Keratinocyte (primary cell): ENCODE measurements around the gene YJU2. TPM values are rescaled to one million over a fixed set of nuclear protein-coding genes. Genes with fewer than 3 reads are reported as not detected.

Experiments used
- DNase-seq: peaks from one replicate; pipeline ENCODE4 v3.0.0-alpha.2; 2011; ENCODE audit warnings: low read depth, missing footprints, low spot score
- FAIRE-seq: peaks from 2 replicates; lab custom pipeline; 2011; peaks lifted over from hg19 to GRCh38; lab: Jason Lieb, UNC
- H2AFZ ChIP-seq: 2 replicates; pipeline ENCODE4 v1.6.0; 2012; ENCODE audit warnings: low read length, control low read depth, inconsistent platforms; ENCODE audit not compliant: control insufficient read depth
- H3K27ac ChIP-seq: 2 replicates; pipeline ENCODE4 v1.5.1; 2011; ENCODE audit warnings: low read length; ENCODE audit not compliant: control insufficient read depth, insufficient read depth
- H3K27me3 ChIP-seq: 3 replicates; pipeline ENCODE4 v1.6.0; 2011; ENCODE audit warnings: low read length; ENCODE audit not compliant: control insufficient read depth, insufficient read depth; ENCODE audit errors: extremely low read depth
- H3K36me3 ChIP-seq, 2 experiments: 2 replicates in 1 of 2; 3 replicates in 1 of 2; pipeline ENCODE4 v1.5.1; 2011; ENCODE audit warnings: low read length in 2 of 2, mild to moderate bottlenecking in 1 of 2; ENCODE audit not compliant: control insufficient read depth in 2 of 2, insufficient read depth in 2 of 2; ENCODE audit errors: extremely low read depth in 1 of 2
- H3K4me1 ChIP-seq: 3 replicates; pipeline ENCODE4 v1.5.1; 2011; ENCODE audit warnings: low read length; ENCODE audit not compliant: control insufficient read depth, insufficient read depth; ENCODE audit errors: extremely low read depth
- H3K4me2 ChIP-seq: 3 replicates; pipeline ENCODE4 v1.6.0; 2011; ENCODE audit warnings: low read depth, low read length; ENCODE audit not compliant: control insufficient read depth, insufficient read depth; ENCODE audit errors: extremely low read depth
- H3K4me3 ChIP-seq, 3 experiments: fragments of 200-600 bp in 1 of 3; sonication (generic) in 1 of 3; 2 replicates in 2 of 3; 3 replicates in 1 of 3; pipeline ENCODE4 v1.5.1; 2011 to 2016; ENCODE audit warnings: low read length in 3 of 3, mild to moderate bottlenecking in 3 of 3, control low read depth in 2 of 3, inconsistent platforms in 1 of 3, low read depth in 1 of 3, mixed read lengths in 1 of 3, mixed run types in 1 of 3, moderate library complexity in 1 of 3; ENCODE audit not compliant: control insufficient read depth in 2 of 3, insufficient read depth in 2 of 3; ENCODE audit errors: extremely low read depth in 1 of 3
- H3K79me2 ChIP-seq: 2 replicates; pipeline ENCODE4 v1.6.0; 2012; ENCODE audit warnings: low read length; ENCODE audit not compliant: control insufficient read depth, insufficient read depth
- H3K9ac ChIP-seq: 3 replicates; pipeline ENCODE4 v1.6.0; 2011; ENCODE audit warnings: low read length; ENCODE audit not compliant: control insufficient read depth, insufficient read depth; ENCODE audit errors: extremely low read depth
- H3K9me1 ChIP-seq: 3 replicates; pipeline ENCODE4 v1.6.0; 2011; ENCODE audit warnings: low read length; ENCODE audit not compliant: control insufficient read depth, insufficient read depth; ENCODE audit errors: extremely low read depth
- H3K9me3 ChIP-seq: 2 replicates; pipeline ENCODE4 v1.5.1; 2012; ENCODE audit warnings: low read depth, low read length; ENCODE audit not compliant: control insufficient read depth
- H4K20me1 ChIP-seq: 3 replicates; pipeline ENCODE4 v1.6.0; 2011; ENCODE audit warnings: low read length; ENCODE audit not compliant: control insufficient read depth, insufficient read depth; ENCODE audit errors: extremely low read depth
- CTCF ChIP-seq, 3 experiments: IDR thresholded peaks in 1 of 3; conservative IDR thresholded peaks in 1 of 3; optimal IDR thresholded peaks in 1 of 3; 2 replicates in 2 of 3; 3 replicates in 1 of 3; pipeline versions ENCODE3 to v1.5.1; 2011; ENCODE audit warnings: low read length in 3 of 3, mild to moderate bottlenecking in 3 of 3, moderate library complexity in 2 of 3, control low read depth in 1 of 3, inconsistent platforms in 1 of 3; ENCODE audit not compliant: insufficient read depth in 2 of 3; ENCODE audit errors: extremely low read depth in 1 of 3
- EZH2 ChIP-seq: IDR thresholded peaks from one replicate; pipeline ENCODE4 v1.6.1; 2012; ENCODE audit warnings: inconsistent platforms, mild to moderate bottlenecking, low read length, moderate library complexity
- dilution Hi-C: fragments of 300-500 bp; cut with MboI; formaldehyde crosslinking; loops from one replicate; pipeline ENCODE4 v1.7.0; 2020; ENCODE audit warnings: low sequenced_read_pairs; ENCODE audit not compliant: extremely low pct_ligation_motif_present
- polyA plus RNA-seq, 5 experiments: library from polyadenylated mRNA; depleted of rRNA in 3 of 5; stranded (reverse) in 3 of 5; stranded (forward) in 1 of 5; unstranded in 1 of 5; fragments of >200 nt; gene quantifications; 1 replicate in 1 of 5; 2 replicates in 3 of 5; 3 replicates in 1 of 5; pipeline versions ENCODE4 v1.2.1 to v1.2.3, GENCODE V29; 2011 to 2012; ENCODE audit warnings: missing spikeins in 2 of 5, low read depth in 1 of 5, low replicate concordance in 1 of 5

Gene YJU2
- polyA plus RNA-seq, 1 donor (not counting 4 experiments of a cell fraction or from before 2014, with no cell fraction given): 13.7 TPM

GRCh38 chr19:4199699-4200293, 47.1 kb upstream of the YJU2 start:
- no peak for DNase-seq
- peaks cover 13% of the 10 kb centered on the region for H3K27me3 ChIP-seq
- H3K9ac ChIP-seq: no peak overlapping the region

GRCh38 chr19:4200940-4201542, 45.8 kb upstream of the YJU2 start:
- no peak for FAIRE-seq
- no peaks in the 10 kb centered on the region for H3K36me3 ChIP-seq
- no peak overlapping the region for H3K4me3 ChIP-seq
- no peak overlapping the region for H3K9ac ChIP-seq
- H3K79me2 ChIP-seq: no peaks in the 10 kb centered on the region
- TF ChIP-seq CTCF (optimal IDR thresholded peaks at IDR 0.05 in 1 of 3, IDR thresholded peaks at IDR 0.05 in 1 of 3, conservative IDR thresholded peaks at IDR 0.05 in 1 of 3; ENCODE audit: extremely low read depth in 1 of 3, insufficient read depth in 2 of 3, low read length in 3 of 3): no peak
- no peak for TF ChIP-seq EZH2
- H3K4me2 ChIP-seq: no peak overlapping the region
- H3K4me1 ChIP-seq: no peaks in the 10 kb centered on the region
- no peaks in the 10 kb centered on the region for H3K9me3 ChIP-seq
- H4K20me1 ChIP-seq: no peaks in the 10 kb centered on the region
- H3K9me1 ChIP-seq: no peaks in the 10 kb centered on the region
- no peak overlapping the region for H3K27ac ChIP-seq
- no peak overlapping the region for H2AFZ ChIP-seq
- peaks cover 13% of the 10 kb centered on the region for H3K27me3 ChIP-seq
- no peak for DNase-seq
- dilution Hi-C loops: no loop called here

More at GRCh38 chr19:4199699-4200293, 47.1 kb upstream of the YJU2 start:
- H3K36me3 ChIP-seq: no peaks in the 10 kb centered on the region
- no peak overlapping the region for H3K27ac ChIP-seq
- no peaks in the 10 kb centered on the region for H4K20me1 ChIP-seq
- no peak overlapping the region for H3K4me2 ChIP-seq
- no peaks in the 10 kb centered on the region for H3K9me3 ChIP-seq
- no peak overlapping the region for H2AFZ ChIP-seq
- dilution Hi-C loops: no loop called here
- H3K4me3 ChIP-seq: no peak overlapping the region
- TF ChIP-seq EZH2: no peak
- no peaks in the 10 kb centered on the region for H3K4me1 ChIP-seq
- FAIRE-seq: no peak
- H3K9me1 ChIP-seq: no peaks in the 10 kb centered on the region
- no peaks in the 10 kb centered on the region for H3K79me2 ChIP-seq
